Osteocyte (in vitro differentiated cells): Measurements from ENCODE around the gene LYL1. TPM values are rescaled to one million over a fixed set of nuclear protein-coding genes. Genes with fewer than 3 reads are reported as not detected.

ENCODE experiments used
- DNase-seq: peaks from one replicate; pipeline ENCODE4 v3.0.0; 2021; ENCODE audit warnings: mixed read lengths; ENCODE audit not compliant: unreplicated experiment; ENCODE audit errors: extremely low spot score
- H3K27ac Mint-ChIP-seq: one replicate; pipeline ENCODE4 v1.8.0; 2021; ENCODE audit warnings: mild to moderate bottlenecking, mixed read lengths; ENCODE audit not compliant: unreplicated experiment
- H3K27me3 Mint-ChIP-seq: one replicate; pipeline ENCODE4 v1.8.0; 2021; ENCODE audit warnings: mixed read lengths; ENCODE audit not compliant: unreplicated experiment
- H3K36me3 Mint-ChIP-seq: one replicate; pipeline ENCODE4 v1.8.0; 2021; ENCODE audit warnings: mixed read lengths; ENCODE audit not compliant: unreplicated experiment
- H3K4me1 Mint-ChIP-seq: one replicate; pipeline ENCODE4 v1.8.0; 2021; ENCODE audit warnings: mixed read lengths; ENCODE audit not compliant: unreplicated experiment
- H3K4me3 Mint-ChIP-seq: one replicate; pipeline ENCODE4 v1.8.0; 2021; ENCODE audit warnings: mild to moderate bottlenecking, moderate library complexity, mixed read lengths; ENCODE audit not compliant: unreplicated experiment
- H3K9me3 Mint-ChIP-seq: one replicate; pipeline ENCODE4 v1.8.0; 2021; ENCODE audit warnings: mixed read lengths; ENCODE audit not compliant: unreplicated experiment
- CTCF ChIP-seq: fragments of 200-600 bp; sonication (generic); IDR thresholded peaks from 2 replicates; pipeline ENCODE4 v1.5.0; 2021; ENCODE audit warnings: antibody characterized with exemption, mild to moderate bottlenecking, moderate library complexity
- total RNA-seq: library from RNA; stranded (reverse); gene quantifications from 2 replicates; pipeline ENCODE4 v1.2.1, GENCODE V29; 2021

Gene LYL1
- total RNA-seq, 1 donor from 2014 or later = not detected

GRCh38 chr19:13112555-13112954 lies 9.9 kb upstream of the LYL1 start:
- Mint-ChIP-seq H3K9me3 (no peaks in the 10 kb centered on the region), H3K27ac (no peak overlapping the region)

DNA sequence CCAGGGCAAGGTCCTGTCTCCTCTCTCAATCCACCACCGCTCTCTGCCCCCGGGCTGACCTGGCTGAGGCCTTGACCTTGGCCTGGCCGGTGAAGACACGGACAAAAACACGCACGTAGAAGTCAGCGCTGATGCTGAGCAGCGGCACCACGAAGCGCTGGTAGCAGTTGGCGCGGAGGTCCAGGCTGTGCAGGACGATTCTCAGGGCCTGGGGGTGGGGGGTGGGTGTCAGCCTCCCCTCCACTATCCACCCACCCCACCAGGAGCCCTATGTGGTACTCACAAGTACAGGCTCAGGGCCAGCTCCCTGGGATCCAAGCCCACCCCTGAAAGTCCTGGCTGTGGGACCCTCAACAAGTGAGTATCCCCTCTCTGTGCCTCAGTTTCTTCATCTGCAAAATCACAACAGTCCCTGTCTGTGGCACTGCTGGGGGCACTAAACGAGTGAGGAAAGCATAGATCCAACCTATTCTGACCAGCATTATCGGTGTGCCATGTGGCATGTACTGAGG lies 7.5 kb upstream of the LYL1 start:
- H3K27me3 Mint-ChIP-seq = no peaks in the 10 kb centered on the region
- no peak for TF ChIP-seq CTCF
- no peaks in the 10 kb centered on the region for H3K4me1 Mint-ChIP-seq
- DNase-seq = no peak
- peaks cover 4% of the 10 kb centered on the region for H3K36me3 Mint-ChIP-seq
- no peak overlapping the region for H3K4me3 Mint-ChIP-seq
- H3K27ac Mint-ChIP-seq = no peak overlapping the region
- H3K9me3 Mint-ChIP-seq = no peaks in the 10 kb centered on the region

More at GRCh38 chr19:13112555-13112954, 9.9 kb upstream of the LYL1 start:
- no peak for DNase-seq
- TF ChIP-seq CTCF = no peak
- H3K4me3 Mint-ChIP-seq = no peak overlapping the region
- peaks cover 4% of the 10 kb centered on the region for H3K36me3 Mint-ChIP-seq
- peaks cover 17% of the 10 kb centered on the region for H3K4me1 Mint-ChIP-seq
- H3K27me3 Mint-ChIP-seq = no peaks in the 10 kb centered on the region

- peaks cover 4% of the 10 kb centered on the region for H3K36me3 Mint-ChIP-seq
- DNase-seq = no peak
- TF ChIP-seq CTCF = no peak
- H3K27me3 Mint-ChIP-seq = no peaks in the 10 kb centered on the region
- H3K4me1 Mint-ChIP-seq = no peaks in the 10 kb centered on the region
- no peak overlapping the region for H3K27ac Mint-ChIP-seq
- no peaks in the 10 kb centered on the region for H3K9me3 Mint-ChIP-seq
- H3K4me3 Mint-ChIP-seq = no peak overlapping the region
Observed at GRCh38 chr19:13109361-13110098, 6.9 kb upstream of the LYL1 start.

- peaks cover 1% of the 10 kb centered on the region for H3K4me1 Mint-ChIP-seq
- TF ChIP-seq CTCF = peak; percentile 4
- no peak for DNase-seq
Observed at GRCh38 chr19:13104848-13105711, 2.4 kb upstream of the LYL1 start.

GRCh38 chr19:13104360-13104847 lies 1.7 kb upstream of the LYL1 start:
- DNase-seq = no peak
- Mint-ChIP-seq H3K4me3 (no peak overlapping the region), H3K36me3 (no peaks in the 10 kb centered on the region), H3K27ac (no peak overlapping the region), H3K4me1 (peaks cover 4% of the 10 kb centered on the region), H3K9me3 (no peaks in the 10 kb centered on the region), H3K27me3 (peaks cover 4% of the 10 kb centered on the region)
- peak; percentile 64 for TF ChIP-seq CTCF

More at GRCh38 chr19:13104848-13105711, 2.4 kb upstream of the LYL1 start:
- Mint-ChIP-seq H3K36me3 (peaks cover 2% of the 10 kb centered on the region), H3K27me3 (peaks cover under 1% of the 10 kb centered on the region), H3K4me3 (no peak overlapping the region), H3K9me3 (no peaks in the 10 kb centered on the region), H3K27ac (no peak overlapping the region)
